GM18517 (cell line): Measurements from ENCODE around the gene ARL11.
A peak's percentile ranks its signal among the peaks of the same experiment; 100 is the strongest.
"Not testable (repeated sequence)": the region's sequence is repeated elsewhere in the genome, so short reads cannot be mapped to it uniquely, and the experiment has no call there.

Source experiments
- ATAC-seq: cut with Tn5 transposase; IDR thresholded peaks from one replicate; pipeline ENCODE4 v1.9.1; 2021; ENCODE audit warnings: mild to moderate bottlenecking, moderate library complexity; ENCODE audit not compliant: unreplicated experiment

ARL11 gene

GRCh38 chr13:49627831-49628652 is at the start of gene ARL11:
Gene ARL11, plus strand, starts transcription at chr13:49628507. Its CDS starts 1,941 bp downstream, at chr13:49630448.
- peak; percentile 94 for ATAC-seq

GRCh38 chr13:49579501-49579900 is 48.8 kb upstream of the ARL11 start:
- ATAC-seq: no peak

- ATAC-seq: no peak
These were observed 47.2 kb upstream of the ARL11 start for GRCh38 chr13:49580980-49581680.

- ATAC-seq: peak; percentile 29
These were observed 43.5 kb upstream of the ARL11 start for GRCh38 chr13:49584771-49585182.

GRCh38 chr13:49585220-49586157 is 42.8 kb upstream of the ARL11 start, which contains the start of gene RCBTB1:
Gene RCBTB1, minus strand, starts transcription at chr13:49585558. Its CDS starts 18,279 bp downstream, at chr13:49567279.
- ATAC-seq: peak; percentile 72

- ATAC-seq: no peak
These were observed 41.6 kb upstream of the ARL11 start for GRCh38 chr13:49586717-49587116.

- ATAC-seq: no peak
These were observed 40.9 kb upstream of the ARL11 start for GRCh38 chr13:49587311-49587847.

GRCh38 chr13:49590714-49591113 is 37.6 kb upstream of the ARL11 start:
- not testable (repeated sequence) for ATAC-seq

GRCh38 chr13:49593876-49594275 is 34.4 kb upstream of the ARL11 start:
- not testable (repeated sequence) for ATAC-seq

- no peak for ATAC-seq
These were observed 33.7 kb upstream of the ARL11 start for GRCh38 chr13:49594576-49594975.

GRCh38 chr13:49596221-49596620 is 32.1 kb upstream of the ARL11 start:
- no peak for ATAC-seq

- no peak for ATAC-seq
These were observed 31.2 kb upstream of the ARL11 start for GRCh38 chr13:49597043-49597641.

- no peak for ATAC-seq
These were observed 26.3 kb upstream of the ARL11 start for GRCh38 chr13:49602005-49602404.

- not testable (repeated sequence) for ATAC-seq
These were observed 25.7 kb upstream of the ARL11 start for GRCh38 chr13:49602615-49603014.

- ATAC-seq: no peak
These were observed 23.7 kb upstream of the ARL11 start for GRCh38 chr13:49604570-49604969.

GRCh38 chr13:49606747-49607648 is 21.3 kb upstream of the ARL11 start:
- ATAC-seq: peak; percentile 93

GRCh38 chr13:49607761-49608160 is 20.5 kb upstream of the ARL11 start:
- no peak for ATAC-seq

GRCh38 chr13:49608651-49609331 is 19.5 kb upstream of the ARL11 start:
- no peak for ATAC-seq

GRCh38 chr13:49610176-49610575 is 18.1 kb upstream of the ARL11 start:
- no peak for ATAC-seq
